ENCODE results near the gene DDX41. TPM values are rescaled to one million over a fixed set of nuclear protein-coding genes. Genes with fewer than 3 reads are reported as not detected.
"Not testable (repeated sequence)": the region's sequence is repeated elsewhere in the genome, so short reads cannot be mapped to it uniquely, and the experiment has no call there.

DDX41 gene
- total RNA-seq, 4 donors from 2014 or later = 85.3 to 139 (median 105) TPM

- Histone ChIP-seq H3K9me3 (no peaks in the 10 kb centered on the region), H3K27ac (peak overlapping the region in 3 of 4 donors; percentile 10 to 93 (median 65)), H3K27me3 (no peaks in the 10 kb centered on the region), H3K4me3 (no peak overlapping the region), H3K36me3 (peaks cover 0 to 81% (median 0%) of the 10 kb centered on the region in 3 donors), H3K4me1 (peaks cover 0 to 66% (median 13%) of the 10 kb centered on the region in 4 donors)
- peak in 1 of 5 experiments; percentile 7 for TF ChIP-seq CTCF (IDR thresholded peaks at IDR 0.05)
- no peak for TF ChIP-seq EP300 (IDR thresholded peaks at IDR 0.05)
- 56 to 61% methylated on average over 15 to 25 of the region's 26 CpGs for WGBS, 2 donors
- no peak for DNase-seq (ENCODE audit: low spot score in 2 of 2)
Measured at GRCh38 chr5:177489119-177489716, 27.5 kb downstream of the DDX41 start.

GRCh38 chr5:177487975-177488374 is 28.8 kb downstream of the DDX41 start:
- Histone ChIP-seq H3K4me1 (peaks cover 0 to 58% (median under 1%) of the 10 kb centered on the region in 4 donors), H3K4me3 (no peak overlapping the region), H3K9me3 (no peaks in the 10 kb centered on the region), H3K27ac (peak overlapping the region in 1 of 4 donors; percentile 27), H3K27me3 (no peaks in the 10 kb centered on the region), H3K36me3 (peaks cover 0 to 94% (median 0%) of the 10 kb centered on the region in 3 donors)
- DNase-seq (ENCODE audit: low spot score in 2 of 2) = no peak
- TF ChIP-seq EP300 (IDR thresholded peaks at IDR 0.05) = no peak
- TF ChIP-seq CTCF (IDR thresholded peaks at IDR 0.05) = no peak
- 88 to 91% methylated on average over 15 of the region's 15 CpGs for WGBS, 2 donors

- Histone ChIP-seq H3K4me1 (peaks cover 0 to 50% (median 0%) of the 10 kb centered on the region in 4 donors), H3K27me3 (no peaks in the 10 kb centered on the region), H3K36me3 (peaks cover 0 to 94% (median 0%) of the 10 kb centered on the region in 3 donors), H3K4me3 (no peak overlapping the region), H3K9me3 (no peaks in the 10 kb centered on the region), H3K27ac (no peak overlapping the region)
- TF ChIP-seq CTCF (IDR thresholded peaks at IDR 0.05) (no peak), EP300 (IDR thresholded peaks at IDR 0.05) (no peak), POLR2A (IDR thresholded peaks at IDR 0.05) (no peak)
- no peak for DNase-seq (ENCODE audit: low spot score in 2 of 2)
- 84 to 91% methylated on average over 7 to 8 of the region's 8 CpGs for WGBS, 2 donors
Measured at GRCh38 chr5:177487144-177487543, 29.6 kb downstream of the DDX41 start.

- no peak overlapping the region for H3K27ac ChIP-seq
- H3K9me3 ChIP-seq = no peaks in the 10 kb centered on the region
- no peak overlapping the region for H3K4me3 ChIP-seq
- WGBS, 2 donors = 97 to 99% methylated on average over 3 of the region's 3 CpGs
- no peaks in the 10 kb centered on the region for H3K27me3 ChIP-seq
- TF ChIP-seq EP300 (IDR thresholded peaks at IDR 0.05) (no peak), CTCF (IDR thresholded peaks at IDR 0.05) (no peak), POLR2A (IDR thresholded peaks at IDR 0.05) (no peak)
- H3K36me3 ChIP-seq = peaks cover 0 to 94% (median 0%) of the 10 kb centered on the region in 3 donors
- peaks cover 0 to 46% (median 0%) of the 10 kb centered on the region in 4 donors for H3K4me1 ChIP-seq
- DNase-seq (ENCODE audit: low spot score in 2 of 2) = no peak
Measured at GRCh38 chr5:177486256-177486655, 30.5 kb downstream of the DDX41 start.

DNA sequence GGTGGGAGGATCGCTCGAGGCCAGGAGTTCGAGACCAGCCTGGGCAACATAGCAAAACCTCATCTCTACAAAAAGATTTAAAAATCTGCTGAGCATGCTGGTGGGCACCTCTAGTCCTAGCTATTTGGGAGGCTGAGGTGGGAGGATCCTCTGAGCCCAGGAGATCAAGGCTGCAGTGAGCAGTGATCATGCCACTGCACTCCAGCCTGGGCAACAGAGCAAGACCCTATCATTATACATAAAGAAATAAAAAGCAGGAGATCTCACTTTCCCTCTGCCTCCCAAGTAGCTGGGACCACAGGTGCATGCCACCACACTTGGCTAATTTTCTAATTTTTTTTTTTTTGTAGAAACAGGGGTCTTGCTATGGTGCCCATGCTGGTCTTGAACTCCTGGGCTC is 31.0 kb downstream of the DDX41 start:
- peaks cover 0 to 92% (median 0%) of the 10 kb centered on the region in 3 donors for H3K36me3 ChIP-seq
- not testable (repeated sequence) for H3K27ac ChIP-seq

More for the DNA sequence above, 31.0 kb downstream of the DDX41 start:
- not testable (repeated sequence) for H3K9me3 ChIP-seq; H3K4me3 ChIP-seq; H3K27me3 ChIP-seq; DNase-seq (ENCODE audit: low spot score in 2 of 2)
- peaks cover 0 to 45% (median 0%) of the 10 kb centered on the region in 4 donors for H3K4me1 ChIP-seq
- WGBS, 2 donors = 90 to 97% methylated on average over 3 of the region's 3 CpGs

Data from tibial nerve (tissue), 4 donors.